ENCODE measurements around the gene CERCAM. TPM values are rescaled to one million over a fixed set of nuclear protein-coding genes. Genes with fewer than 3 reads are reported as not detected.

CERCAM gene
- total RNA-seq, 2 experiments from 2014 or later = 3.3 to 3.5 TPM

DNA sequence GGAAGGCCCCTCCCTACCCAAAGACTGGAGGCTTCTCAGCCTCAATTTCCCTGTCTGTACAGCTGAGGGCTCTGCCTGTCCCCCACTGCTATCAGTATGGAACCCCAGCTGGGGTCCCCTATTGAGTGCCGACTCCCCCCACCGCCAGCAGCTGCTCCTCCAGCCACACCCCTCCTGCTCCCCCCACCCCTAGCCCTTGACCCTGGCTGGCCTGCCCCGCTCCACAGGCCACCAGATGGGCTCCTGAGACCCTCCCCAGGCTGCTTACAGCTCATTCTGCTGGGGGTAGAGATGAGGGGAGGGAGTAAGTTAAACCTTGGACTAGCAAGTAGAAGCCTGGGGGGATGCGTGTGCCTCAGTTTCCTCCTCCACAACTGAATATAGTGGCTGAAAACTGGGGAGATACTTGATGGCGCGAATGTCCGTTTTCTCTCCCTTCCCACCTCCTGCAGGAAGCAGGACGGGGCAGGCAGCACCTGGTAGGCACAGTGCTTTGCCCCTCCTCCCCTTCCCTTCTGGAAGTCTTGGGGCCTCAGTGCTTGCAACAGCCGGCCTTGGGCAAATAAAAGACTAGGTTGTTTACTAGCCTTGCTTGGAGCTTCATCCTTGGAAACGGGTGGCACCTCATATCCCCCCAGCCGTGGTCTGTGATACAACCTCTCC lies 30.4 kb upstream of the CERCAM start:
- DNase-seq = no peak
- TF ChIP-seq, protein P1, sequence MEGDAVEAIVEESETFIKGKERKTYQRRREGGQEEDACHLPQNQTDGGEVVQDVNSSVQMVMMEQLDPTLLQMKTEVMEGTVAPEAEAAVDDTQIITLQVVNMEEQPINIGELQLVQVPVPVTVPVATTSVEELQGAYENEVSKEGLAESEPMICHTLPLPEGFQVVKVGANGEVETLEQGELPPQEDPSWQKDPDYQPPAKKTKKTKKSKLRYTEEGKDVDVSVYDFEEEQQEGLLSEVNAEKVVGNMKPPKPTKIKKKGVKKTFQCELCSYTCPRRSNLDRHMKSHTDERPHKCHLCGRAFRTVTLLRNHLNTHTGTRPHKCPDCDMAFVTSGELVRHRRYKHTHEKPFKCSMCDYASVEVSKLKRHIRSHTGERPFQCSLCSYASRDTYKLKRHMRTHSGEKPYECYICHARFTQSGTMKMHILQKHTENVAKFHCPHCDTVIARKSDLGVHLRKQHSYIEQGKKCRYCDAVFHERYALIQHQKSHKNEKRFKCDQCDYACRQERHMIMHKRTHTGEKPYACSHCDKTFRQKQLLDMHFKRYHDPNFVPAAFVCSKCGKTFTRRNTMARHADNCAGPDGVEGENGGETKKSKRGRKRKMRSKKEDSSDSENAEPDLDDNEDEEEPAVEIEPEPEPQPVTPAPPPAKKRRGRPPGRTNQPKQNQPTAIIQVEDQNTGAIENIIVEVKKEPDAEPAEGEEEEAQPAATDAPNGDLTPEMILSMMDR (IDR thresholded peaks at IDR 0.05) = no peak
- Mint-ChIP-seq H3K27me3 (no peaks in the 10 kb centered on the region), H3K27ac (no peak overlapping the region), H3K4me1 (ENCODE audit: low read depth) (no peaks in the 10 kb centered on the region), H3K9me3 (no peaks in the 10 kb centered on the region), H3K36me3 (ENCODE audit: low read depth) (peaks cover 31% of the 10 kb centered on the region), H3K4me3 (no peak overlapping the region)
- ChIA-PET CTCF (interaction anchor here (1.1 kb wide), 1 partner anchor 48 kb away, joined by 3 read pairs; no protein-coding TSS in a partner anchor), POLR2A (no interaction called here)
- intact Hi-C loops (cut with micrococcal nuclease) = no loop called here
- ATAC-seq = no peak

DNA sequence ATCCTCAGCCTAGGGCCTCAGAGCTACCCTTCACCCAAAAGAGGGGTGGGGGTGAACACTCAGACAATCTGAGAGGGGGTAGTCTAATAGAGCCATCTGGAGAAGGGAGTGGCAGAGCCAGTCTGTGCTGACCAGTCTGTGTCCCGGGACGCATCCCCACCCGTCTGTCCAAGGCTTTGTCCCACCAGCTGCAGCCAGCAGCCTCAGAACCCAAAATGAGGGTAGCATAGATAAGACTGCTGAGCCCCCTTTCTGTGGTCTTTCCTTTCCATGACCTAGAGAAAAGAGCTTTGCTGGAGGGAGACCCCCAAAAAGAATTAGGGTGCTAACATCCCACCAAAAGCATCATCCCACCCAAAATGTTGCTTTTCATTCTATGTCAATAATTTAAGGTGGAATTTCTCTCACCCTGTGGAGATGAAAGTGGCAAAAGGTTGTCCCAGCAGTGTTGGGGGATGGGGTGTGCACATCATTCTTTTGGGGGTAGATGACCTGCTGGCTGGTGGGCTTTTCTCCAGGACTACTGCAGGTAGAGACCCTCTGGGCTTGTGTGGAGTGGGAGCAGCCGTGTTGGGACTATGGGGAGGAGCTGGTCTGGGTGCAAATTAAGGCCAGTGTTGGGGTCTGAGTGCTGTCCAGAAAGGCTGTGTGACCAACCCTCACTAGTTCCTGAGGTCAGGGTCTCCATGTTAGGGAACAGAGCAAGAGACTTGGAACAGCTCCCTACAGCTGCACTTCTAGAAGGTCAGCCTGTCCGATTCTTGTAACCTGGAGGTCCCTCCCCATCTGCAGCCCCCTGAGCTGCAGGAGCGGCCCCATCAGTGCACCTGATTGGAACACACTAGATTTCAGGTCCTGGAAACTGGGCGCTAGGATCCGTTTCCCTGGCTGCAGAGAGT lies 29.6 kb upstream of the CERCAM start:
- no peaks in the 10 kb centered on the region for H3K4me1 Mint-ChIP-seq (ENCODE audit: low read depth)
- DNase-seq (no peak), ATAC-seq (no peak)
- no peaks in the 10 kb centered on the region for H3K27me3 Mint-ChIP-seq
- no peak overlapping the region for H3K27ac Mint-ChIP-seq
- H3K36me3 Mint-ChIP-seq (ENCODE audit: low read depth) = peaks cover 31% of the 10 kb centered on the region
- intact Hi-C loops (cut with micrococcal nuclease) = no loop called here
- ChIA-PET POLR2A (no interaction called here), CTCF (no interaction called here)
- no peak overlapping the region for H3K4me3 Mint-ChIP-seq
- no peaks in the 10 kb centered on the region for H3K9me3 Mint-ChIP-seq
- TF ChIP-seq, protein P1 (IDR thresholded peaks at IDR 0.05) = no peak

DNA sequence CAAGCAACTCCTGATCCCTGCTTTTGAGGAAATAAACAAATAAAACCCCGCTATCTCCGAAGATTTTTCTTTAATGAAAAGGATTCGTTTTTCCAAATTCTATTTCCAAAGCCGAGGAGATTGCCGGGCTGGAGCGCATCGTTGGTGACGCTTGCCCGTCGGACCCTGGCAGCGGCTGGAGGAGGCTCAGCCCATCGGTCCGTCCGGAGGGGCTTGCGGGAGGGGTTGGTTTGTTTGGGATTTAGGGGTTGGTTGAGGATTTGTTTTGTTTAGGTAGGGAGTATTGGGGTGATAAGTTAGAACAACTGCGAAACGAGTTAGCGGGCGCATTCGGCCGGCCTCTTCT lies 28.7 kb upstream of the CERCAM start:
- intact Hi-C loops (cut with micrococcal nuclease) = no loop called here
- ChIA-PET POLR2A (no interaction called here), CTCF (no interaction called here)

DNA sequence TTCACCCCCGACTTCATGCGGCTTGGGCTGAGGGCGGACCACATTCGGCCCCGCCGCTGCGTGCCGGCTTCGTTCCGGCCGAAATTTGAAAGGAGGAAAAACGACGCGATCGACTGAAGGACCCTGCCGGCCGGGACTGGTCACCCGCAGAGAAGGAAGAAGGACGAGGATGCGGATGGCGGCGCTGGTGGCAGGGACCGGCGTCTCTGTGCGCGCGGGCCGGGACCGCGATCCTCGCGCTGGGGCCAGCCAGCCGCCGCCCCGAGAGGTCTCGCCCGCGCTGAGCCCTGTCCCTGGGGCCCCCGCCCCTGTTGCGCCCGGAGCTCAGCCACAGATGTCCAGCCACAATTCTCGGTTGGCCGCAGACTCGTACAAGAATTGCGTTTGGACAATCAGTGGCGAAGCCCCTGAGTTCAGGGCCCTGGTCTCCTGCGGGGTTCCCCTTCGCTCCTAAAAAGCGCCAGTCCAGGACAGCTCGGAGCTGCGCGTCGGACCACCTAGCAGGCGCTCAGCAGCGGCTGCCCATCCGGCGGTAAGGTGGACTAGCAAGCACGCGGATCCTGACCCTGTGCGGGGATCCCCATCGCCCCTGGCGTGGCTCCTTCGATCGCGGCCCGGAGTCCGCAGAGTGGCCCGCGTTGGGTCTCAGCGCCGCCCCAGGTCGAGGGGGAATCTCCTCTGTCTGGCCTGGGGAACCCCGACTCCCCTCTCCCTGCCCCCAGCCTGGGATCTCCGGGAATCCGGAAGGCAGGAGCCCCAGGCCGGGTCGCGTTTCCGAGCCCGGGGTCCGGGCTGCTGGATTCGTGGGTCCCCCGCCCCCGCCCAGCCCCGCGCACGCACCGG lies 28.1 kb upstream of the CERCAM start:
- Mint-ChIP-seq H3K4me3 (no peak overlapping the region), H3K36me3 (ENCODE audit: low read depth) (peaks cover 25% of the 10 kb centered on the region), H3K9me3 (no peaks in the 10 kb centered on the region), H3K27ac (no peak overlapping the region), H3K4me1 (ENCODE audit: low read depth) (peaks cover 3% of the 10 kb centered on the region), H3K27me3 (peaks cover 8% of the 10 kb centered on the region)
- TF ChIP-seq, protein P1 (IDR thresholded peaks at IDR 0.05) = no peak
- intact Hi-C loops (cut with micrococcal nuclease) = no loop called here
- ATAC-seq = no peak
- ChIA-PET CTCF (no interaction called here), POLR2A (no interaction called here)
- DNase-seq = no peak

More for the DNA sequence above, 28.7 kb upstream of the CERCAM start:
- Mint-ChIP-seq H3K4me3 (no peak overlapping the region), H3K36me3 (ENCODE audit: low read depth) (peaks cover 26% of the 10 kb centered on the region), H3K9me3 (no peaks in the 10 kb centered on the region), H3K27ac (no peak overlapping the region), H3K4me1 (ENCODE audit: low read depth) (peaks cover under 1% of the 10 kb centered on the region), H3K27me3 (peaks cover 2% of the 10 kb centered on the region)
- no peak for DNase-seq
- TF ChIP-seq, protein P1 (IDR thresholded peaks at IDR 0.05) = no peak
- ATAC-seq = no peak
